Liver (tissue), 9 donors: ENCODE results near the gene MED15. TPM values are rescaled to one million over a fixed set of nuclear protein-coding genes. Genes with fewer than 3 reads are reported as not detected.

Experiments
- DNase-seq: peaks from one replicate; pipeline ENCODE4 v3.0.0-alpha.2; 2017; ENCODE audit warnings: low spot score
- H3K27ac ChIP-seq, 2 donors: one replicate each; pipeline ENCODE4 v1.7.0; 2013; ENCODE audit warnings: inconsistent platforms in 2 of 2, low read length in 2 of 2, control low read depth in 1 of 2, low read depth in 1 of 2, mild to moderate bottlenecking in 1 of 2
- H3K27me3 ChIP-seq, 4 donors: one replicate each; pipeline versions ENCODE4 v1.6.1 to v1.7.0; 2013; ENCODE audit warnings: low read length in 3 of 4, inconsistent platforms in 1 of 4, mild to moderate bottlenecking in 1 of 4, moderate library complexity in 1 of 4; ENCODE audit not compliant: control insufficient read depth in 4 of 4, insufficient read depth in 4 of 4
- H3K36me3 ChIP-seq, 4 donors: one replicate each; pipeline versions ENCODE4 v1.6.1 to v1.7.0; 2013; ENCODE audit warnings: low read length in 3 of 4, mild to moderate bottlenecking in 3 of 4, low read depth in 1 of 4, moderate library complexity in 1 of 4; ENCODE audit not compliant: control insufficient read depth in 4 of 4, insufficient read depth in 3 of 4
- H3K4me1 ChIP-seq, 4 donors: one replicate each; pipeline versions ENCODE4 v1.6.1 to v1.7.0; 2013; ENCODE audit warnings: low read length in 3 of 4, mild to moderate bottlenecking in 3 of 4, moderate library complexity in 1 of 4; ENCODE audit not compliant: control insufficient read depth in 4 of 4, insufficient read depth in 4 of 4
- H3K4me3 ChIP-seq, 3 donors: one replicate each; pipeline versions ENCODE4 v1.6.1 to v1.7.0; 2013; ENCODE audit warnings: low read length in 3 of 3, control low read depth in 1 of 3, low read depth in 1 of 3, mild to moderate bottlenecking in 1 of 3
- H3K9ac ChIP-seq, 2 donors: one replicate each; pipeline ENCODE4 v1.7.0; 2013; ENCODE audit warnings: low read length in 2 of 2, mild to moderate bottlenecking in 2 of 2, moderate library complexity in 2 of 2, control low read depth in 1 of 2, low read depth in 1 of 2
- H3K9me3 ChIP-seq, 4 donors: one replicate each; pipeline versions ENCODE4 v1.6.1 to v1.7.0; 2013; ENCODE audit warnings: low read length in 3 of 4; ENCODE audit not compliant: control insufficient read depth in 4 of 4
- EGR1 ChIP-seq, 2 donors: IDR thresholded peaks; 2 replicates each; pipeline ENCODE4 v1.6.1; 2016 to 2018; ENCODE audit warnings: antibody characterized with exemption in 2 of 2, low read depth in 2 of 2
- FOXA1 ChIP-seq: IDR thresholded peaks from 2 replicates; pipeline ENCODE4 v1.6.1; 2016; ENCODE audit warnings: antibody characterized with exemption
- FOXA2 ChIP-seq: IDR thresholded peaks from 2 replicates; pipeline ENCODE4 v1.6.1; 2016; ENCODE audit warnings: antibody characterized with exemption
- GABPA ChIP-seq, 2 donors: IDR thresholded peaks in 1 of 2; conservative IDR thresholded peaks in 1 of 2; 2 replicates each; pipeline ENCODE4 v1.6.1; 2016; ENCODE audit warnings: antibody characterized with exemption in 2 of 2, mild to moderate bottlenecking in 1 of 2, moderate library complexity in 1 of 2
- HNF4A ChIP-seq, 2 donors: conservative IDR thresholded peaks; 2 replicates each; pipeline ENCODE4 v1.6.1; 2016; ENCODE audit warnings: antibody characterized with exemption in 2 of 2, mild to moderate bottlenecking in 2 of 2
- HNF4G ChIP-seq: IDR thresholded peaks from 2 replicates; pipeline ENCODE4 v1.6.1; 2016; ENCODE audit warnings: antibody characterized with exemption
- JUND ChIP-seq, 2 donors: IDR thresholded peaks; 2 replicates each; pipeline ENCODE4 v1.6.1; 2016; ENCODE audit warnings: antibody characterized with exemption in 2 of 2
- NR2F2 ChIP-seq: IDR thresholded peaks from 2 replicates; pipeline ENCODE4 v1.6.1; 2016; ENCODE audit warnings: antibody characterized with exemption
- RAD21 ChIP-seq, 2 donors: IDR thresholded peaks; 2 replicates each; pipeline ENCODE4 v1.6.1; 2016; ENCODE audit warnings: antibody characterized with exemption in 2 of 2, mild to moderate bottlenecking in 2 of 2
- RXRA ChIP-seq, 2 donors: IDR thresholded peaks; 2 replicates each; pipeline ENCODE4 v1.6.1; 2017 to 2018; ENCODE audit warnings: antibody characterized with exemption in 2 of 2, mild to moderate bottlenecking in 1 of 2
- SP1 ChIP-seq: IDR thresholded peaks from 2 replicates; pipeline ENCODE4 v1.6.1; 2018; ENCODE audit warnings: antibody characterized with exemption, mild to moderate bottlenecking
- TAF1 ChIP-seq: conservative IDR thresholded peaks from 2 replicates; pipeline ENCODE4 v1.6.1; 2016; ENCODE audit warnings: antibody characterized with exemption, mild to moderate bottlenecking
- YY1 ChIP-seq: IDR thresholded peaks from 2 replicates; pipeline ENCODE4 v1.6.1; 2016; ENCODE audit warnings: antibody characterized with exemption, mild to moderate bottlenecking
- WGBS: extraction: QIAGEN DNeasy Blood & Tissue Kit; methylation state at CpG from one replicate; pipeline ENCODE4 v1.1.7; 2013; 5-methylcytosine and 5-hydroxymethylcytosine counted together
- polyA plus RNA-seq, 2 donors: library from polyadenylated mRNA; stranded (reverse) in 1 of 2; unstranded in 1 of 2; fragments of 200-250 nt in 1 of 2; fragments of >200 nt in 1 of 2; fragmentation: Nextera tagmentation in 1 of 2; extraction: Ambion mirVana in 1 of 2; gene quantifications; one replicate each; pipeline versions ENCODE4 v1.2.1 to v1.2.3, GENCODE V29; 2013 to 2015
- total RNA-seq, 2 donors: library from RNA; depleted of rRNA; stranded (reverse); fragments of >200 nt; gene quantifications; one replicate each; pipeline ENCODE4 v1.2.3, GENCODE V29; 2014
- TF ChIP-seq, protein P1 (sequence below): fragments of 150-350 bp; IDR thresholded peaks from 2 replicates; pipeline ENCODE4 v1.5.1; 2017; ENCODE audit warnings: improper control_type of control experiment, low read depth, low read length; ENCODE audit not compliant: missing input control
- TF ChIP-seq, protein P2 (sequence below): IDR thresholded peaks from 2 replicates; pipeline ENCODE4 v1.6.1; 2016; ENCODE audit warnings: antibody characterized with exemption
- TF ChIP-seq, protein P3 (sequence below): IDR thresholded peaks from 2 replicates; pipeline ENCODE4 v1.6.1; 2016; ENCODE audit warnings: antibody characterized with exemption, mild to moderate bottlenecking
- TF ChIP-seq, protein P4 (sequence below): IDR thresholded peaks from 2 replicates; pipeline ENCODE4 v1.6.1; 2016; ENCODE audit warnings: antibody characterized with exemption
- TF ChIP-seq, protein P5 (sequence below): IDR thresholded peaks from 2 replicates; pipeline ENCODE4 v1.6.1; 2016; ENCODE audit warnings: antibody characterized with exemption
- donor health status: healthy.
- donor health status: healthy.
- donor health status: healthy.
- donor health status: healthy.
- donor health status: healthy.

MED15 gene
- total and polyA plus RNA-seq, 4 donors = 9.7 to 28.0 (median 16.2) TPM

DNA sequence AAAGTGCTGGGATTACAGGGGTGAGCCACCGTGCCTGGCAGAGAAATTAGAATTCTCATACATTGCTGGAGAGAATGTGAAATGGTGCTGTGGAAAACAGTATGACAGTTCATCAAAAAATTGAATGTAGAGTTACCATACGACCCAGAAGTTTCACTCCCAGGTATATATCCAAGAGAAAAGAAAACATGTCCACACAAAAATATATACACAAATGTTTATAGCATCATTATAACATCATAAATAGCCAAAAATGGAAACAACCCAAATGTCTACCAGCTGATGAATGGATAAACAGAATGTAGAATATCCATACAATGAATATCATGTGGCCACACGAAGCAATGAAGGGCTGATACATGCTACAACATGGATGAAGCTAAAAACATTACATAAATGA, 34.6 kb downstream of the MED15 start:
- DNase-seq = no peak
- WGBS = 96% methylated on average over 3 of the region's 3 CpGs
- no peak overlapping the region for H3K27ac ChIP-seq
- H3K9me3 ChIP-seq = no peaks in the 10 kb centered on the region
- H3K36me3 ChIP-seq = peaks cover 3 to 18% (median 7%) of the 10 kb centered on the region in 4 donors
- H3K4me3 ChIP-seq = no peak overlapping the region
- TF ChIP-seq HNF4G (no peak), FOXA1 (no peak), GABPA (IDR thresholded peaks at IDR 0.05 in 1 of 2, conservative IDR thresholded peaks at IDR 0.05 in 1 of 2) (no peak), FOXA2 (no peak), RAD21 (IDR thresholded peaks at IDR 0.05) (no peak), HNF4A (conservative IDR thresholded peaks at IDR 0.05) (no peak), TAF1 (no peak), EGR1 (IDR thresholded peaks at IDR 0.05; ENCODE audit: low read depth in 2 of 2) (no peak), JUND (IDR thresholded peaks at IDR 0.05) (no peak), NR2F2 (no peak), RXRA (IDR thresholded peaks at IDR 0.05) (no peak), SP1 (no peak), YY1 (no peak)
- TF ChIP-seq, protein P1, sequence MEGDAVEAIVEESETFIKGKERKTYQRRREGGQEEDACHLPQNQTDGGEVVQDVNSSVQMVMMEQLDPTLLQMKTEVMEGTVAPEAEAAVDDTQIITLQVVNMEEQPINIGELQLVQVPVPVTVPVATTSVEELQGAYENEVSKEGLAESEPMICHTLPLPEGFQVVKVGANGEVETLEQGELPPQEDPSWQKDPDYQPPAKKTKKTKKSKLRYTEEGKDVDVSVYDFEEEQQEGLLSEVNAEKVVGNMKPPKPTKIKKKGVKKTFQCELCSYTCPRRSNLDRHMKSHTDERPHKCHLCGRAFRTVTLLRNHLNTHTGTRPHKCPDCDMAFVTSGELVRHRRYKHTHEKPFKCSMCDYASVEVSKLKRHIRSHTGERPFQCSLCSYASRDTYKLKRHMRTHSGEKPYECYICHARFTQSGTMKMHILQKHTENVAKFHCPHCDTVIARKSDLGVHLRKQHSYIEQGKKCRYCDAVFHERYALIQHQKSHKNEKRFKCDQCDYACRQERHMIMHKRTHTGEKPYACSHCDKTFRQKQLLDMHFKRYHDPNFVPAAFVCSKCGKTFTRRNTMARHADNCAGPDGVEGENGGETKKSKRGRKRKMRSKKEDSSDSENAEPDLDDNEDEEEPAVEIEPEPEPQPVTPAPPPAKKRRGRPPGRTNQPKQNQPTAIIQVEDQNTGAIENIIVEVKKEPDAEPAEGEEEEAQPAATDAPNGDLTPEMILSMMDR = no peak
- TF ChIP-seq, protein P2, sequence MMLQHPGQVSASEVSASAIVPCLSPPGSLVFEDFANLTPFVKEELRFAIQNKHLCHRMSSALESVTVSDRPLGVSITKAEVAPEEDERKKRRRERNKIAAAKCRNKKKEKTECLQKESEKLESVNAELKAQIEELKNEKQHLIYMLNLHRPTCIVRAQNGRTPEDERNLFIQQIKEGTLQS = no peak
- TF ChIP-seq, protein P3, sequence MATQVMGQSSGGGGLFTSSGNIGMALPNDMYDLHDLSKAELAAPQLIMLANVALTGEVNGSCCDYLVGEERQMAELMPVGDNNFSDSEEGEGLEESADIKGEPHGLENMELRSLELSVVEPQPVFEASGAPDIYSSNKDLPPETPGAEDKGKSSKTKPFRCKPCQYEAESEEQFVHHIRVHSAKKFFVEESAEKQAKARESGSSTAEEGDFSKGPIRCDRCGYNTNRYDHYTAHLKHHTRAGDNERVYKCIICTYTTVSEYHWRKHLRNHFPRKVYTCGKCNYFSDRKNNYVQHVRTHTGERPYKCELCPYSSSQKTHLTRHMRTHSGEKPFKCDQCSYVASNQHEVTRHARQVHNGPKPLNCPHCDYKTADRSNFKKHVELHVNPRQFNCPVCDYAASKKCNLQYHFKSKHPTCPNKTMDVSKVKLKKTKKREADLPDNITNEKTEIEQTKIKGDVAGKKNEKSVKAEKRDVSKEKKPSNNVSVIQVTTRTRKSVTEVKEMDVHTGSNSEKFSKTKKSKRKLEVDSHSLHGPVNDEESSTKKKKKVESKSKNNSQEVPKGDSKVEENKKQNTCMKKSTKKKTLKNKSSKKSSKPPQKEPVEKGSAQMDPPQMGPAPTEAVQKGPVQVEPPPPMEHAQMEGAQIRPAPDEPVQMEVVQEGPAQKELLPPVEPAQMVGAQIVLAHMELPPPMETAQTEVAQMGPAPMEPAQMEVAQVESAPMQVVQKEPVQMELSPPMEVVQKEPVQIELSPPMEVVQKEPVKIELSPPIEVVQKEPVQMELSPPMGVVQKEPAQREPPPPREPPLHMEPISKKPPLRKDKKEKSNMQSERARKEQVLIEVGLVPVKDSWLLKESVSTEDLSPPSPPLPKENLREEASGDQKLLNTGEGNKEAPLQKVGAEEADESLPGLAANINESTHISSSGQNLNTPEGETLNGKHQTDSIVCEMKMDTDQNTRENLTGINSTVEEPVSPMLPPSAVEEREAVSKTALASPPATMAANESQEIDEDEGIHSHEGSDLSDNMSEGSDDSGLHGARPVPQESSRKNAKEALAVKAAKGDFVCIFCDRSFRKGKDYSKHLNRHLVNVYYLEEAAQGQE = no peak
- TF ChIP-seq, protein P4, sequence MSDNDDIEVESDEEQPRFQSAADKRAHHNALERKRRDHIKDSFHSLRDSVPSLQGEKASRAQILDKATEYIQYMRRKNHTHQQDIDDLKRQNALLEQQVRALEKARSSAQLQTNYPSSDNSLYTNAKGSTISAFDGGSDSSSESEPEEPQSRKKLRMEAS = no peak
- TF ChIP-seq, protein P5, sequence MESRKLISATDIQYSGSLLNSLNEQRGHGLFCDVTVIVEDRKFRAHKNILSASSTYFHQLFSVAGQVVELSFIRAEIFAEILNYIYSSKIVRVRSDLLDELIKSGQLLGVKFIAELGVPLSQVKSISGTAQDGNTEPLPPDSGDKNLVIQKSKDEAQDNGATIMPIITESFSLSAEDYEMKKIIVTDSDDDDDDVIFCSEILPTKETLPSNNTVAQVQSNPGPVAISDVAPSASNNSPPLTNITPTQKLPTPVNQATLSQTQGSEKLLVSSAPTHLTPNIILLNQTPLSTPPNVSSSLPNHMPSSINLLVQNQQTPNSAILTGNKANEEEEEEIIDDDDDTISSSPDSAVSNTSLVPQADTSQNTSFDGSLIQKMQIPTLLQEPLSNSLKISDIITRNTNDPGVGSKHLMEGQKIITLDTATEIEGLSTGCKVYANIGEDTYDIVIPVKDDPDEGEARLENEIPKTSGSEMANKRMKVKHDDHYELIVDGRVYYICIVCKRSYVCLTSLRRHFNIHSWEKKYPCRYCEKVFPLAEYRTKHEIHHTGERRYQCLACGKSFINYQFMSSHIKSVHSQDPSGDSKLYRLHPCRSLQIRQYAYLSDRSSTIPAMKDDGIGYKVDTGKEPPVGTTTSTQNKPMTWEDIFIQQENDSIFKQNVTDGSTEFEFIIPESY = no peak
- H3K9ac ChIP-seq = no peak overlapping the region
- no peaks in the 10 kb centered on the region for H3K4me1 ChIP-seq
- no peaks in the 10 kb centered on the region for H3K27me3 ChIP-seq
